ENCODE measurements around the gene MROH7. TPM values are rescaled to one million over a fixed set of nuclear protein-coding genes. Genes with fewer than 3 reads are reported as not detected.

MROH7 gene
- total and polyA plus RNA-seq, 9 of the 15 experiments (the other 6 are each of a cell fraction or from before 2014, with no cell fraction given): not detected

DNA sequence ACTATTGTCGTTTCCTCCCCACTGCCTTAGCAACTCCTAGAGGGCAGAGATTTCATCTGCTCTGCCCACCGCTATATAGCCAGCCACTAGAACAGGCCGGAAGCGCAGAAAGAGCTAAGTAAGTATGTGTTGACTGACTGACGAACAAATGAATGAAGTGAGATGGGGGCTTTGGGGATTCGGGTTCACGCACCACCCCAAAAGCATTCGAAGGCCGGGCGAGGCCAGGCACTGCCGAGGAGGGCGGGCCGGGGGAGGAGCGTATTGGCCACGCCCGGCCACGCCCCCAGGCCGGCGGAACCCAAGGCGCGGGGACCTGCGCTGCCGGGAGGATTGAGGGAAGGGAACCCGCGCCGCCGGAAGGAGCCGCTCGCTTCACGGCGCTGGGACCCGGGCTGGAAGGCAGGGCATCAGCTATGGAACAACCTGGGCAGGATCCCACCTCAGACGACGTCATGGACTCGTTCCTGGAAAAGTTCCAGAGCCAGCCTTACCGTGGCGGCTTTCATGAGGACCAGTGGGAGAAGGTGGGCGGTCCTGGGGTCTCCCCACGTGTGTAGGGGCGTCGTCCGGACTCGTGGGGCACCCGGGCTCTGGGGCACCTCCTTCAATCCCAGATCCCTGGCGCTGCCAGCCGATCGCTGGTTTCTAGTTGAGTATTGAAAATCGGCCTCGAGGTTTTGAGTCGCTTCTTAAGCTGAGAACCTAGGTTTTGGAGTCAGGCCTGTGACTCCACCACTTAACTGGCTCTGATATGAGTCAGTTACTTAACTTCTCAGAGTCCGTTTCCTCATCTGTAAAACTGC, 74.1 kb downstream of the MROH7 start, which contains the start of gene TTC4 (continued):
- TF ChIP-seq ZNF586 (CRISPR knock-in tag; conservative IDR thresholded peaks at IDR 0.05) (no peak), BCOR (IDR thresholded peaks at IDR 0.05) (no peak), HMG20A (CRISPR knock-in tag; conservative IDR thresholded peaks at IDR 0.05) (no peak), ZNF239 (CRISPR knock-in tag; IDR thresholded peaks at IDR 0.05) (0 out of 2 replicates have a peak, but pooled peaks have one; percentile 31), ZNF699 (CRISPR knock-in tag; IDR thresholded peaks at IDR 0.05; ENCODE audit: insufficient replicate concordance) (no peak), POLR3G (IDR thresholded peaks at IDR 0.05; ENCODE audit: extremely low read depth, insufficient read length, insufficient replicate concordance) (no peak), JUNB (CRISPR knock-in tag; conservative IDR thresholded peaks at IDR 0.05) (no peak), CBX3 (IDR thresholded peaks at IDR 0.05; ENCODE audit: borderline replicate concordance in 1 of 2, low read length in 2 of 2) (peak in 1 of 2 experiments; percentile 92; a peak in 2 of 3 replicates), ZNF24 (IDR thresholded peaks at IDR 0.05) (peak; percentile 82), TCF7L2 (IDR thresholded peaks at IDR 0.05; ENCODE audit: low read depth, low read length) (no peak)
- TF ChIP-seq, protein P1, sequence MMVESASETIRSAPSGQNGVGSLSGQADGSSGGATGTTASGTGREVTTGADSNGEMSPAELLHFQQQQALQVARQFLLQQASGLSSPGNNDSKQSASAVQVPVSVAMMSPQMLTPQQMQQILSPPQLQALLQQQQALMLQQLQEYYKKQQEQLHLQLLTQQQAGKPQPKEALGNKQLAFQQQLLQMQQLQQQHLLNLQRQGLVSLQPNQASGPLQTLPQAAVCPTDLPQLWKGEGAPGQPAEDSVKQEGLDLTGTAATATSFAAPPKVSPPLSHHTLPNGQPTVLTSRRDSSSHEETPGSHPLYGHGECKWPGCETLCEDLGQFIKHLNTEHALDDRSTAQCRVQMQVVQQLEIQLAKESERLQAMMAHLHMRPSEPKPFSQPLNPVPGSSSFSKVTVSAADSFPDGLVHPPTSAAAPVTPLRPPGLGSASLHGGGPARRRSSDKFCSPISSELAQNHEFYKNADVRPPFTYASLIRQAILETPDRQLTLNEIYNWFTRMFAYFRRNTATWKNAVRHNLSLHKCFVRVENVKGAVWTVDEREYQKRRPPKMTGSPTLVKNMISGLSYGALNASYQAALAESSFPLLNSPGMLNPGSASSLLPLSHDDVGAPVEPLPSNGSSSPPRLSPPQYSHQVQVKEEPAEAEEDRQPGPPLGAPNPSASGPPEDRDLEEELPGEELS (CRISPR knock-in tag; IDR thresholded peaks at IDR 0.05; ENCODE audit: borderline replicate concordance): no peak
- TF ChIP-seq, protein P2, sequence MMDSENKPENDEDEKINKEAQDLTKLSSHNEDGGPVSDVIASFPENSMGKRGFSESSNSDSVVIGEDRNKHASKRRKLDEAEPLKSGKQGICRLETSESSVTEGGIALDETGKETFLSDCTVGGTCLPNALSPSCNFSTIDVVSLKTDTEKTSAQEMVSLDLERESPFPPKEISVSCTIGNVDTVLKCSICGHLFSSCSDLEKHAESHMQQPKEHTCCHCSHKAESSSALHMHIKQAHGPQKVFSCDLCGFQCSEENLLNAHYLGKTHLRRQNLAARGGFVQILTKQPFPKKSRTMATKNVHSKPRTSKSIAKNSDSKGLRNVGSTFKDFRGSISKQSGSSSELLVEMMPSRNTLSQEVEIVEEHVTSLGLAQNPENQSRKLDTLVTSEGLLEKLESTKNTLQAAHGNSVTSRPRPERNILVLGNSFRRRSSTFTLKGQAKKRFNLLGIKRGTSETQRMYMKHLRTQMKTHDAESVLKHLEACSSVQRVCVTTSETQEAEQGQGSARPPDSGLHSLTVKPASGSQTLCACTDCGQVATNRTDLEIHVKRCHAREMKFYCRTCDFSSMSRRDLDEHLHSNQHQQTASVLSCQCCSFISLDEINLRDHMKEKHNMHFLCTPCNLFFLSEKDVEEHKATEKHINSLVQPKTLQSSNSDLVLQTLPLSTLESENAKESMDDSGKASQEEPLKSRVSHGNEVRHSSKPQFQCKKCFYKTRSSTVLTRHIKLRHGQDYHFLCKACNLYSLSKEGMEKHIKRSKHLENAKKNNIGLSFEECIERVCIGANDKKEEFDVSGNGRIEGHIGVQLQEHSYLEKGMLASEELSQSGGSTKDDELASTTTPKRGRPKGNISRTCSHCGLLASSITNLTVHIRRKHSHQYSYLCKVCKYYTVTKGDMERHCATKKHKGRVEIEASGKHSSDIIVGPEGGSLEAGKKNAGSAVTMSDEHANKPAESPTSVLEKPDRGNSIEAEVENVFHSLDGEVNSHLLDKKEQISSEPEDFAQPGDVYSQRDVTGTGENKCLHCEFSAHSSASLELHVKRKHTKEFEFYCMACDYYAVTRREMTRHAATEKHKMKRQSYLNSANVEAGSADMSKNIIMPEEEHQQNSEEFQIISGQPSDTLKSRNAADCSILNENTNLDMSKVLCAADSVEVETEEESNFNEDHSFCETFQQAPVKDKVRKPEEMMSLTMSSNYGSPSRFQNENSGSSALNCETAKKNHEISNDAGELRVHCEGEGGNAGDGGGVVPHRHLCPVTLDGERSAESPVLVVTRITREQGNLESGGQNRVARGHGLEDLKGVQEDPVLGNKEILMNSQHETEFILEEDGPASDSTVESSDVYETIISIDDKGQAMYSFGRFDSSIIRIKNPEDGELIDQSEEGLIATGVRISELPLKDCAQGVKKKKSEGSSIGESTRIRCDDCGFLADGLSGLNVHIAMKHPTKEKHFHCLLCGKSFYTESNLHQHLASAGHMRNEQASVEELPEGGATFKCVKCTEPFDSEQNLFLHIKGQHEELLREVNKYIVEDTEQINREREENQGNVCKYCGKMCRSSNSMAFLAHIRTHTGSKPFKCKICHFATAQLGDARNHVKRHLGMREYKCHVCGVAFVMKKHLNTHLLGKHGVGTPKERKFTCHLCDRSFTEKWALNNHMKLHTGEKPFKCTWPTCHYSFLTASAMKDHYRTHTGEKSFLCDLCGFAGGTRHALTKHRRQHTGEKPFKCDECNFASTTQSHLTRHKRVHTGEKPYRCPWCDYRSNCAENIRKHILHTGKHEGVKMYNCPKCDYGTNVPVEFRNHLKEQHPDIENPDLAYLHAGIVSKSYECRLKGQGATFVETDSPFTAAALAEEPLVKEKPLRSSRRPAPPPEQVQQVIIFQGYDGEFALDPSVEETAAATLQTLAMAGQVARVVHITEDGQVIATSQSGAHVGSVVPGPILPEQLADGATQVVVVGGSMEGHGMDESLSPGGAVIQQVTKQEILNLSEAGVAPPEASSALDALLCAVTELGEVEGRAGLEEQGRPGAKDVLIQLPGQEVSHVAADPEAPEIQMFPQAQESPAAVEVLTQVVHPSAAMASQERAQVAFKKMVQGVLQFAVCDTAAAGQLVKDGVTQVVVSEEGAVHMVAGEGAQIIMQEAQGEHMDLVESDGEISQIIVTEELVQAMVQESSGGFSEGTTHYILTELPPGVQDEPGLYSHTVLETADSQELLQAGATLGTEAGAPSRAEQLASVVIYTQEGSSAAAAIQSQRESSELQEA (IDR thresholded peaks at IDR 0.05; ENCODE audit: low read depth): no peak
- TF ChIP-seq, protein P3, sequence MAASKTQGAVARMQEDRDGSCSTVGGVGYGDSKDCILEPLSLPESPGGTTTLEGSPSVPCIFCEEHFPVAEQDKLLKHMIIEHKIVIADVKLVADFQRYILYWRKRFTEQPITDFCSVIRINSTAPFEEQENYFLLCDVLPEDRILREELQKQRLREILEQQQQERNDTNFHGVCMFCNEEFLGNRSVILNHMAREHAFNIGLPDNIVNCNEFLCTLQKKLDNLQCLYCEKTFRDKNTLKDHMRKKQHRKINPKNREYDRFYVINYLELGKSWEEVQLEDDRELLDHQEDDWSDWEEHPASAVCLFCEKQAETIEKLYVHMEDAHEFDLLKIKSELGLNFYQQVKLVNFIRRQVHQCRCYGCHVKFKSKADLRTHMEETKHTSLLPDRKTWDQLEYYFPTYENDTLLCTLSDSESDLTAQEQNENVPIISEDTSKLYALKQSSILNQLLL (CRISPR knock-in tag; IDR thresholded peaks at IDR 0.05; ENCODE audit: borderline replicate concordance): no peak
- TF ChIP-seq, protein P4, sequence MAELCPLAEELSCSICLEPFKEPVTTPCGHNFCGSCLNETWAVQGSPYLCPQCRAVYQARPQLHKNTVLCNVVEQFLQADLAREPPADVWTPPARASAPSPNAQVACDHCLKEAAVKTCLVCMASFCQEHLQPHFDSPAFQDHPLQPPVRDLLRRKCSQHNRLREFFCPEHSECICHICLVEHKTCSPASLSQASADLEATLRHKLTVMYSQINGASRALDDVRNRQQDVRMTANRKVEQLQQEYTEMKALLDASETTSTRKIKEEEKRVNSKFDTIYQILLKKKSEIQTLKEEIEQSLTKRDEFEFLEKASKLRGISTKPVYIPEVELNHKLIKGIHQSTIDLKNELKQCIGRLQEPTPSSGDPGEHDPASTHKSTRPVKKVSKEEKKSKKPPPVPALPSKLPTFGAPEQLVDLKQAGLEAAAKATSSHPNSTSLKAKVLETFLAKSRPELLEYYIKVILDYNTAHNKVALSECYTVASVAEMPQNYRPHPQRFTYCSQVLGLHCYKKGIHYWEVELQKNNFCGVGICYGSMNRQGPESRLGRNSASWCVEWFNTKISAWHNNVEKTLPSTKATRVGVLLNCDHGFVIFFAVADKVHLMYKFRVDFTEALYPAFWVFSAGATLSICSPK (IDR thresholded peaks at IDR 0.05; ENCODE audit: borderline replicate concordance): no peak
